ENCODE results near the gene CBLN3.

Gene CBLN3

GRCh38 chr14:24416254-24416931 lies 13.1 kb downstream of the CBLN3 start:
- Histone ChIP-seq H3K27me3 (peaks cover 17% of the 10 kb centered on the region), H3K36me3 (no peaks in the 10 kb centered on the region), H3K9me3 (no peaks in the 10 kb centered on the region), H3K4me1 (ENCODE audit: control insufficient read depth in 1 of 2, insufficient read depth in 1 of 2, low read depth in 1 of 2, low read length in 1 of 2) (no peaks in the 10 kb centered on the region), H3K4me3 (ENCODE audit: low read depth in 1 of 2, low read length in 1 of 2) (no peak overlapping the region), H3K27ac (no peak overlapping the region)
- no peak for TF ChIP-seq CTCF (IDR thresholded peaks at IDR 0.05)

- Histone ChIP-seq H3K4me1 (ENCODE audit: control insufficient read depth in 1 of 2, insufficient read depth in 1 of 2, low read depth in 1 of 2, low read length in 1 of 2) (no peaks in the 10 kb centered on the region), H3K27me3 (peaks cover 17% of the 10 kb centered on the region), H3K4me3 (ENCODE audit: low read depth in 1 of 2, low read length in 1 of 2) (no peak overlapping the region), H3K36me3 (no peaks in the 10 kb centered on the region), H3K9me3 (no peaks in the 10 kb centered on the region), H3K27ac (no peak overlapping the region)
- no peak for TF ChIP-seq CTCF (IDR thresholded peaks at IDR 0.05)
Measured at GRCh38 chr14:24415421-24416253, 13.8 kb downstream of the CBLN3 start.

- no peak overlapping the region for H3K4me3 ChIP-seq (ENCODE audit: low read depth in 1 of 2, low read length in 1 of 2)
- H3K27me3 ChIP-seq: peaks cover 17% of the 10 kb centered on the region
- H3K36me3 ChIP-seq: no peaks in the 10 kb centered on the region
- no peaks in the 10 kb centered on the region for H3K4me1 ChIP-seq (ENCODE audit: control insufficient read depth in 1 of 2, insufficient read depth in 1 of 2, low read depth in 1 of 2, low read length in 1 of 2)
- H3K27ac ChIP-seq: no peak overlapping the region
- no peaks in the 10 kb centered on the region for H3K9me3 ChIP-seq
- no peak for TF ChIP-seq CTCF (IDR thresholded peaks at IDR 0.05)
Measured at GRCh38 chr14:24414732-24415420, 14.6 kb downstream of the CBLN3 start.

GRCh38 chr14:24414077-24414476 lies 15.4 kb downstream of the CBLN3 start:
- Histone ChIP-seq H3K27ac (no peak overlapping the region), H3K4me1 (ENCODE audit: control insufficient read depth in 1 of 2, insufficient read depth in 1 of 2, low read depth in 1 of 2, low read length in 1 of 2) (no peaks in the 10 kb centered on the region), H3K4me3 (ENCODE audit: low read depth in 1 of 2, low read length in 1 of 2) (no peak overlapping the region), H3K27me3 (peaks cover 13% of the 10 kb centered on the region), H3K9me3 (no peaks in the 10 kb centered on the region), H3K36me3 (no peaks in the 10 kb centered on the region)
- no peak for TF ChIP-seq CTCF (IDR thresholded peaks at IDR 0.05)

DNA sequence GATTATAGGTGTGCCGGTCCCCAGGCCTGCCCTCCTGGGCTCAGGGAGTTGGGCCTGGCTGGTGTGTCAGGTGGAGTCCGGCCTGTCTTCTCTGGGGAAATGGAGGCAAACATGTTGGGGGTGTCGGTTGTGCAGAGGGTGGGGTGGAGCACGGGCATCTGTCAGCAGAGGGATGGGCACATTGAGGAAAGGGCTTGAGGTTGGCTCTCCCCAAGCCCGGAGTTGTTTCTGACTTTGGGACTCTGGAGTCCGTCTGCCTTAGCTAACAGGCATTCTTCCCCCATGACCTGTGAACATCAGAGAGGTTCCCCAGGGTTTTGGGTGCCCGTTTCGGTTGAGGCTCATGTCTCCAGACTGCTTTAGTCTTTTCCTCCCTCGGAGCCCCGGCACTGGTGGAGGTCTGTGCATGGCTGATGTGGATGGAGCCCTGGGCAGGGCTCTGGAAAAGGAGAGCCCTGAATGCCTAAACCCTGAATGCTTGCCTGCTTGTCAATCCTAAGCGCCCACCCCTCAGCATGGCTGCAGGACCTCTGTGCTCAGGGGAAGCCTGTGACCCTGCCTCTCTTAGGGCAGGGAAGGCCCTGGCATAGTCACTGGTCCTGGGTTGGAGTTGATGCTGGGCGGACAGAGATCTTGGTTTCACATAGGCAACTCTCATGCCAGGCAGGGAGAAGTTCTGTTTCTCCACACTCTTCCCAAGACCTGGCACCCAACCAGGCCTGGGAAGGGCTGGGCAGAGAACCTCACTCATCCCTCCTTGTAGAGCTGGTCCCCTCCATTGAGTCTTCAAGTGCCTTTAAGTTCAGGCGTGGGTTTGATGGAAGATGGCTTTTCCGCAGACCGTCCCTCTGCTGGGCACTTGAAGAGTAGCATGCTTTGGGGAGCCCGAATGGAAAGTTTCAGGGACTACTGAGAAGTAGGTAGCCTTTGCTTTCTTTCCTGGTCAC lies 17.8 kb downstream of the CBLN3 start:
- Histone ChIP-seq H3K36me3 (no peaks in the 10 kb centered on the region), H3K27me3 (no peaks in the 10 kb centered on the region), H3K9me3 (no peaks in the 10 kb centered on the region), H3K4me3 (ENCODE audit: low read depth in 1 of 2, low read length in 1 of 2) (no peak overlapping the region), H3K4me1 (ENCODE audit: control insufficient read depth in 1 of 2, insufficient read depth in 1 of 2, low read depth in 1 of 2, low read length in 1 of 2) (no peaks in the 10 kb centered on the region), H3K27ac (no peak overlapping the region)
- no peak for TF ChIP-seq CTCF (IDR thresholded peaks at IDR 0.05)
